ENCODE data around the gene EGLN2.

EGLN2 gene

DNA sequence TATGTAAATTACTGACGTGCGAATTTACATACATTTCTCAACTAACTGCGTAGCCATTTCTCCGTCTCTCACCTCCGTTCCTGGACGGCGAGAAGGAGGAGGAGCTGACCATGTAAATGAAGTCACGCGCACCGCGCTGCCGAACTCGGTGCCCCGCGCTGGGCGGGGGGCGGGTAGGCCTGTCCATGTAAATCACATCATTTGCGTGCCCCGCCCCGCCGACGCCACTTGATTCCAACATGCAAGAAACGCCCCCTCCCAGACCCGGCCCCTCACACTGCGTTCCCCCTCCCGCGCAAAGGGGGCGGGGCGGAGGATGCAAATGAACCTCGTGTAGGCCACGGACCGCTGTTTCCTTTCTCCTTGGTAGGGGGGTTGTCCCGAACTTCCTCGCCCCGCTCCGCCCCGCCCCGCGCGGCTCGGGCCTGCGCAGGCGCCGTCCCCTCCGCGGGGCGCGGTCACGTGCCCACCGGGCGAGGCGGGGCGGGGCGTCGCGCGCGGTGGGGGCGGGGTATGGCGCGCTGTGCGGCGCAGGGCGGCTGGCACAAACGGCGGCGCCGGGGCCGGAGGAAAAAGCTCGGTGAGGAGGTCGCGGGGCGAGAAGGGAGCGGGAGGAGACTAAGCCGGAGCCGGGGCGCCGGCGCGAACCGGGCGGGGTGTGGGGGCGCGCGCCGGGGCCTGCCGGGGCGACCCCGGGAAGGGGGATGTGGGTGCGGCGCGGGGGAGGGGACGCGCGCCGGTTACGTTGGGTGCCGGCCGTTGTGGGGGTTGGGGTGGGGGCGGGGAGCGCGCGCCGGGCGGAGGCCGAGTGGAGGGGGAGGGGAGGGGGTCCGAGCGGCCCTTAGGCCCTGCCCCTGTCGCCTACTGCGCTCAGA, at the start of gene EGLN2:
Gene EGLN2 (plus strand): TSS at position 509 of the 875 bp plus-strand sequence. CDS start 1,382 bp downstream, outside the sequence.
- TF ChIP-seq, protein P1, sequence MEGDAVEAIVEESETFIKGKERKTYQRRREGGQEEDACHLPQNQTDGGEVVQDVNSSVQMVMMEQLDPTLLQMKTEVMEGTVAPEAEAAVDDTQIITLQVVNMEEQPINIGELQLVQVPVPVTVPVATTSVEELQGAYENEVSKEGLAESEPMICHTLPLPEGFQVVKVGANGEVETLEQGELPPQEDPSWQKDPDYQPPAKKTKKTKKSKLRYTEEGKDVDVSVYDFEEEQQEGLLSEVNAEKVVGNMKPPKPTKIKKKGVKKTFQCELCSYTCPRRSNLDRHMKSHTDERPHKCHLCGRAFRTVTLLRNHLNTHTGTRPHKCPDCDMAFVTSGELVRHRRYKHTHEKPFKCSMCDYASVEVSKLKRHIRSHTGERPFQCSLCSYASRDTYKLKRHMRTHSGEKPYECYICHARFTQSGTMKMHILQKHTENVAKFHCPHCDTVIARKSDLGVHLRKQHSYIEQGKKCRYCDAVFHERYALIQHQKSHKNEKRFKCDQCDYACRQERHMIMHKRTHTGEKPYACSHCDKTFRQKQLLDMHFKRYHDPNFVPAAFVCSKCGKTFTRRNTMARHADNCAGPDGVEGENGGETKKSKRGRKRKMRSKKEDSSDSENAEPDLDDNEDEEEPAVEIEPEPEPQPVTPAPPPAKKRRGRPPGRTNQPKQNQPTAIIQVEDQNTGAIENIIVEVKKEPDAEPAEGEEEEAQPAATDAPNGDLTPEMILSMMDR (IDR thresholded peaks at IDR 0.05; ENCODE audit: borderline replicate concordance, control extremely low read depth, extremely low read depth, insufficient read depth, missing control alignments): no peak
- in situ Hi-C loops (cut with MboI; ENCODE audit: low sequenced_read_pairs, unreplicated experiment): no loop called here
- peak; percentile 98 for DNase-seq (ENCODE audit: low spot score)

DNA sequence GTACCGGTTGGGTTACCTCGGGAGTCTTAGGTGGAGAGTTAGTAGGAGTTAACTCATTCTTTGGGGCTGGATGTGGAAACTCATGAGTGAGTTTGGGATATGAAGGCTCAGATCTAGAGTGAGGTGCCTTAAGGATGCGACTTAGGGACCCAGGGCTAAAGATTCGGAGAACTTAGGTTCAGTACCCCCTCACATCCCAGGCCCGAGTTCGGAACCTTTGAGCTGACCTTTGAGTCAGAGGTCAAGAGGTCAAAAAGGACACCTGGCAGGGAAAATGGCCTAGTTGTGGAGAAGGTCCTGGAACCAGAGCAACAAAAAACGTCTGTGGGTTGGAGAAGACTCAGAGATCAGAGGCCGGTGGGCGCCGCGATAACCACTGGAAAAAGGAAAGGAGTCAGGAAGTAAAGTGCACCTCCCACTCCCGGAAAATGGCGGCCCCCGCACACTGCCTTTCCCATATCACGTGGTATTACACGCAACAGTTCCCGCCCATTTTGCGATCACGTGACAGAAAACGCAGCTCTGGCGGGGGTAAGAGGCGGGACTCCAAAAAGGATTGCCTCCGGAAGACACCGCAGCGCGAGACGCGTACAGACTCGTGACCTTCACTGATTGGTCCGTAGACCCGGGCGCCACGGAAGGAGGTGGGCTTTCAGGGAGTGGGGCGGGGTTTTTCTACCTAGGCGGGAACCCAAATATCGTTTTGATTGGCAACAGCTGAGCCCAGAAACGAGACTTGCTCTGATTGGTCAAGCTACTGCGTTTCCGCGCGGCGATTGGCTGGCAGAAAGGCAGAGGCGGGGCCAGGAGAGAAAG, 48.7 kb upstream of the EGLN2 start, which contains the start of gene ACTMAP:
Gene ACTMAP (minus strand): TSS at position 420 of the 816 bp plus-strand sequence. CDS start 674 bp downstream, outside the sequence.
- TF ChIP-seq, protein P1 (IDR thresholded peaks at IDR 0.05; ENCODE audit: borderline replicate concordance, control extremely low read depth, extremely low read depth, insufficient read depth, missing control alignments): no peak
- in situ Hi-C loops (cut with MboI; ENCODE audit: low sequenced_read_pairs, unreplicated experiment): no loop called here
- DNase-seq (ENCODE audit: low spot score): peak; percentile 98

DNA sequence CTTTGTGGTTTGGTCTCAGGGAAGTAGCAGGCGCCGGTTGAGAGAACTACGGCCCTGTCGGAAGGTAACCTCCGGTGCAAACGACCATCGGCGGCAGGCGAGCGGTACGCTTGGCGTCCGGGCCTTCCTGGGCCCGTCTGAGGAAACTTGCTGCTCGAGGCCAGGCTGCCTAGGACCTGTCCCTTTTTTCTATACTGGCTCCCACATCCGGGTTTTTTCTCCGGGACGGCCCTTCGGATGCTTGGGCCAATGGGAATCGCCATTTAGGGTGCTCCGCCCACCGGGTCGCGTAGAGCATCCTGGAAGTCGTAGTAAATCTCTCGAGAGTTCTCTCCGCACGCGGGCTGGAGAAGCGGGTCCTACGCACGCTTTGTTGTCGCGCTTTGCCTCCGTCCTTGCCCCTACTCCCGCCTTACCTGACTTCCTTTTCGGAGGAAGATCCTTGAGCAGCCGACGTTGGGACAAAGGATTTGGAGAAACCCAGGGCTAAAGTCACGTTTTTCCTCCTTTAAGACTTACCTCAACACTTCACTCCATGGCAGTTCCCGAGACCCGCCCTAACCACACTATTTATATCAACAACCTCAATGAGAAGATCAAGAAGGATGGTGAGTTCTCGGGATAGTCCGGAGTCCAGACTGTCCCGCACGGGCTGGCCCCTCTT, 48.0 kb upstream of the EGLN2 start, which contains the start of gene SNRPA:
Gene SNRPA (plus strand): TSS at position 330 of the 664 bp plus-strand sequence. CDS start 206 bp downstream, at position 536.
- in situ Hi-C loops (cut with MboI; ENCODE audit: low sequenced_read_pairs, unreplicated experiment): no loop called here
- TF ChIP-seq, protein P1 (IDR thresholded peaks at IDR 0.05; ENCODE audit: borderline replicate concordance, control extremely low read depth, extremely low read depth, insufficient read depth, missing control alignments): no peak
- peak; percentile 93 for DNase-seq (ENCODE audit: low spot score)

DNA sequence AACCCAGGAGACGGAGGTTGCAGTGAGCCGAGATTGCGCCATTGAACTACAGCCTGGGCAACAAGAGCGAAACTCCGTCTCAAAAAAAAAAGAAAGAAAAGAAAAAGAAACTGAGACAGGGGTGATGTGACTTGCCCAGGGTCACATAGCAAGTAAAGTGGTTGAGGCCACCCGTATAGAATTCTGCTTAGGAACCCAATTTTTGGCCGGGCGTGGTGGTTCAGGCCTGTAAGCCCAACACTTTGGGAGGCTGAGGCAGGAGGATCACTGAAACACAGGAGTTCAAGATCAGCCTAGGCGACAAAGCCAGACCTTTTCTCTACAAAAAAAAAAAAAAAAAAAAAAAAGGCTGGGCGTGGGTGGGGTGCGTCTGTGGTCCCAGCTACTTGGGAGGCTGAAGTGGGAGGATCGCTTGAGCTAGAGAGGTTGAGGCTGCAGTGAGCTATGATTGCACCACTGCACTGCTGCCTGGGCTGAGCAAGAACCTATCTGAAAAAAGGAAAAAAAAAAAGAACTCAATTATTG, 46.7 kb upstream of the EGLN2 start:
- TF ChIP-seq, protein P1 (IDR thresholded peaks at IDR 0.05; ENCODE audit: borderline replicate concordance, control extremely low read depth, extremely low read depth, insufficient read depth, missing control alignments): no peak
- no peak for DNase-seq (ENCODE audit: low spot score)
- in situ Hi-C loops (cut with MboI; ENCODE audit: low sequenced_read_pairs, unreplicated experiment): no loop called here

DNA sequence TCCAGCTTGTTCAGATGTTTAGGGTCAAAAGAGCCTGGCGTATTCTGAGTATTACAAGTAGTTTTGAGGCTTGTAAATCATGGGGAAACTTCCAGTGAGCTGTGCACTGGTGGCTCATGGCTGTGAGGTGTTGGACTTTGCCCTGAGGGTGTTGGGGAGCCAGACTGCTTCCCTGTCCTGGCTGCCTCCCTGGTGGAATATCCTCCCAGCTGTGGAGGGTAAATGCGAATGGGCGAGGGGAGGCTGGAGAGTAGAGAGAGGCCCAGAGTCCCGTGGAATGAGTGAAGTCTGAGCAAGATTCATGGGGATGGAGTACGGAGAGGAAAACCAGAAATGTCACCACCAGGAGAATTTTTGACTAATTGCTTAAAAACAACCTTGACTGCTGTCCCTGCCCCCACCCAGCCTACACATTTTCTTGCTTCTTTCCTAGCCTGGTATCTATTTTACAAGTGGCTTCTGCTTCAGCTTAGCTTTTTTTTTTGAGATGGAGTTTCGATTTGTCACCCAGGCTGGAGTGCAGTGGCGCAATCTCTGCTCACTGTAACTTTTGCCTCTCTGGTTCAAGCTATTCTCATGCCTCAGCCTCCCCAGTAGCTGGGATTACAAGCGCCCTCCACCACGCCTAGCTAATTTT, 44.3 kb upstream of the EGLN2 start:
- in situ Hi-C loops (cut with MboI; ENCODE audit: low sequenced_read_pairs, unreplicated experiment): no loop called here
- TF ChIP-seq, protein P1 (IDR thresholded peaks at IDR 0.05; ENCODE audit: borderline replicate concordance, control extremely low read depth, extremely low read depth, insufficient read depth, missing control alignments): no peak
- no peak for DNase-seq (ENCODE audit: low spot score)
